NCI-H187 (cell line): Measurements from ENCODE around the gene C11orf91.

Experiments used
- DNase-seq, 2 experiments: peaks; one replicate each; lab custom pipeline; 2025; lab: John Stamatoyannopoulos, UW

C11orf91 gene

DNA sequence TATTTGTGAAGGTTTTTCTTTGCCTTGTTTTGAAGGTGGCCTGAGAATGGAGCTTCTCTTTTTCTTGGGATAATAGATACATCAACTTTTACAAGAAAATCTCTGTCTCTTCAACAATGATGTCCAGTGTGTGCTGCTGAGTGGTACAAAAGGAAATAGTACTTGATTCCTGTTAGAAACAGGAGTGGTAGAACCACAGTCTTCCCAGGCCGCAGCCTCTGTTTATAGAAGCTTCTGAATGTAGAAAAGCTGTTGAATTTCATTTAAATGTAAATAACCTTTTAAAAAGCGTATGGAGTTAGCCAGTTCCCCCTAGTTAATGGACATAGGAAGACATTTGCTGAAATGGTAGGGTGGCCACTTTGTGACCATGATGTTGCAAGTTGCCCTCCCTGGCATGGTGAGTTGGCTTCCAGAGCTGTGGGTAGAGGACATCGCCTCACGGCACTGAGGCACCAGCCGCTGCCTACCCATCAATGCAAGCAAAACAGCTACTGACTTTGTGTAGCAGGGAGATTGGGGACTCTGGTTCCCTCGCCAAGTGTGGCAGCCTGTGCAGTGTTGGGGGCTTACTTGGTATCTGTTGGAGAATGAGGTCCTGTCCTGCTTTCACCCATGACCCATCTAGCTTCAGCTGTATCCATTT is 31.6 kb downstream of the C11orf91 start:
- DNase-seq: no peak

DNA sequence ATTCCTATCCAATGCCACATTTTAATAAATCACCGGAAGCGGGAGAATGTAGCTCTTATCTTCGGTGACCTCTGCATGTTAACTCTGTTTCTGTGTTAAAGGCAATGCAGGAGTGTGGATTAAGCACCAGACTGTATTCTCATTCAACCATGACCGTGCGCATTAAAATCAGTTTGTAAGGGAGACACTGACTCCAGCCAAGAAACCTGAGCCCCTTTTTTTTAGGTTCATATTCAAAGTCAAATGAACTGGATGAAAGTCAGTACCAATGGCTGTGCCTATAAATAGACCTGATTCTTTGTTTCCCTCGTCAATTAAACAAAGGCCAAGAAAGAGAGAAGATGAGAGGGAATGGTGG is 32.2 kb downstream of the C11orf91 start:
- DNase-seq: peak; percentile 74 to 85

DNA sequence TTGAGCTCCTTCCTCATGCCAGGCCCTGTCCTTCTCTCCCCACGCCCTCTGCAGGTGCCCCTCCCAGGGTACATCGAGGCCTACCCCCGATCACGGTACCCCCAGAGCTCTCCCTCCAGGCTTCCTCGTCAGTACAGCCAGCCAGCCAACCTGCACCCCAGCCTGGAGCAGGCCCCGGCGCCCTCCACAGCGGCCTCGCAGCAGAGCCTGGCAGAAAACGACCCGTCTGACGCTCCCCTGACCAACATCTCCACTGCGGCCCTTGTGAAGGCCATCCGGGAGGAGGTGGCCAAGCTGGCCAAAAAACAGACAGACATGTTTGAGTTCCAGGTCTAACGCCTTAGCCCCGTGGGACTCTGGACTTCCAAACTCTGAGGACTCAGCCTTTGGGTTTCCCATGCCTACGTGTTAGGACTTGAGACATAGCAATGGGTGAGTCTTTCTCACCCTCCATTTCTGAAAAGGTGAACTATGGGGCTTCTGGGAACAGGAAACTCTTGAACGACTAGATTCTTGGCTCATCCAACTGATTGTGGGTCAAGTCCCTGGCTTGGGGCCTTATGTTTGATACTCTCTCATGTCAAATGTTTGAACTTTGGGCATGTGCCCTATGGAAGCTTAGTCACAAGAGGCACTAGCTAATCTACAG is 32.7 kb downstream of the C11orf91 start:
- DNase-seq: no peak

DNA sequence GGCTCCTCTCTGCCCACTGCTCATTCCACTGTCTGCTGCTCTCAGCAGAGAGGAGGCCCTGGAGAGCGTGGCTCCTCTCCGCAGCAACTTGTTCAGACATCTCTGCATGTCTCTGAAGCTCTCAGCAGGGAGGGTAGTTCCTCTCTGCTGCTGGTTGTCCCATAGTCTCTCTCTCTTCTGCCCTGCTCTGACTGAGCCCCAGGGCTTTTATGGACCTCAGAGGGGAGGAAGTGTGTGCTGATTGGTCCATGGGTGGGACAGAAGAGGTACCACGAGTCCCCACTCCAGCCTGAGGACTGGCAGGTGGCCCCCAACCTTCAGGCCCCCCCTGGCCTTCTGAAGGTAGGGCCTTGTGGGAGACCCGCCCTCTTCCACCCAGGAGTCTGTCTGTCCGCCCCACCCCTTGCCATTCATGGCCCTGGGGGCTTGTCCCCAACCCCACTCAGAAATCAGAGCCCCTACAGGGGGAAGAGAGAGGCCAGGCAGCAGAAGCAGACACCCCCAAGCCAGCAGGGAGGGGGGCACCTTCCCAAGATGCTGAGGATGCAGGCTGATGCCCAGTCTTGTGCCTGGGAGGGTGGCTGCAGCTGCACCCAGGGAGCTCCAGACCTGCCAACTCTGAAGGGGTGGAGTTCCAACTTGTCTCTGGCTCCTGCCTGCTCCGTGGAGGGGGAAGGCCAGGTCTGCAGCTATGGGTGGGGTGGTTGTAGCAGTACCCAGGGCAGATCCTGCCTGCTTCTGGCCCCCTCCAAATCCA is 35.1 kb downstream of the C11orf91 start:
- DNase-seq: no peak

DNA sequence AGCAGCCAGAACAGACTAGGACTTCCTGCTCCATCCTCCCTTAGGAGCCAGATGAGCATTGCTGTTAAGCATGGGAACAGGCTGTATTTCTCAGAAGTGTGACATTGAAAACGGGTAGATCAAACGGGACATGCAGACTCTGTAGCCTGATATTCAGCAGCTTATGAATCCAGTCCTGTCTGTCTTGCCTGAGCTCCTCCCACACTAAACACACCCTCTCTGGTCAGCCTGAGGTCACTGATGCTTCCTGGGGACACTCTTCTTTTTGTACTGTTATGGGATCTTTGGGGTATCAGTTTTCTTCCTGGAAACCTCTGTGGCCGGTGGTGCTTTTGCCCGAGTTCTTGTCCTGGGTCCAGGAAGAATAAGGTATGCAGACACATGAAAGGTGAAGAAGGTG is 35.8 kb downstream of the C11orf91 start:
- DNase-seq: no peak

DNA sequence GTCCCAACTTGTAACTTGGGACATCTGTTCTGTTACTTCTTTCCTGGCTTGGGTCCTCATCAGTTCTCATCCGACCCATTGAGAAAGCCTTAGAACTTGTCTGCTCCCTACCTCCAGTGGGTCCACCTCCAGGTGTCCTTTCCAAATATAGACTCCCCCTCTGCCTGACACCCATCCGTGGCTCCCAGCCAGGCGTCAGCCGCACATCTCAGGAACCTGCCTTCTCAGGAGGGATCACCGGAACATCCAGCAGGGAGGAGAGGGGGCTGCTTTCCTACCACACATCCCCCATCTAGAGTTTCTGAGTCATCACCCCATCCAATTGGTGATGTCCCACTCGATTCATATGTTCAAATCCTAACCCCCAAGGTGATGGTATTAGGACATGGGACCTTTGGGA is 36.5 kb downstream of the C11orf91 start:
- no peak for DNase-seq

DNA sequence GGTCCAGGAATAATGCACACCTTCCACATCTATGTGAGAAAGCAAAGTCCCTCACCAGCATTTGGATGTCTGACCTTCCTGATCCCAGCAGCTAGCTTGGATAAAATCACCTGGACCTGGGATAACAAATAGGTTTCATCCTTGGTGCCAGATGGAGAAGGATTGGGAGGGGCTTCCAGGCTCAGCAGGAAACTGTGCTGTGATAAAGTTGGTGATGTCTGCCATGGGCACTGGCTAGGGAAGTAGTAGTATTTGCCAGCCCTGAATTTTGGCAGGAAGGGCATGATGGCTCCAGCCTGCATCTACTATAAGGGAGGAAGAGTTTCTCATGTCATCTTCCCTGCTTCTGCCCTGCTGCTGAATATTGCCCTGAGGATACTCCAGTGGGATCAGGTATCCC is 37.5 kb downstream of the C11orf91 start:
- DNase-seq: no peak

DNA sequence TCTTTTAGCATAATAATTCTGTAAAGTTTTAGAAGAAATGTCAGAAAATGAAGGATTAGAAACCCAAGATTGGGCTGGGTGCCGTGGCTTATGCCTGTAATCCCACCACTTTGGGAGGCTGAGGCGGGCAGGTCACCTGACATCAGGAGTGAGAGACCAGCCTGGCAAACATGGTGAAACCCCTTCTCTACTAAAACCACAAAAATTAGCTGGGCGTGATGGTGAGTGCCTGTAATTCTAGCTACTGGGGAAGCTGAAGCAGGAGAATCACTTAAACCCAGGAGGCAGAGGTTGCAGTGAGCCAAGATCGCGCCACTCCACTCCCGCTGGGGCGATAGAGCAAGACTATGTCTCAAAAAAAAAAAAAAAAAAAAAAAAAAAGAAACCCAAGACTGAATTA is 39.1 kb downstream of the C11orf91 start:
- DNase-seq: peak in 1 of 2 experiments; percentile 41

DNA sequence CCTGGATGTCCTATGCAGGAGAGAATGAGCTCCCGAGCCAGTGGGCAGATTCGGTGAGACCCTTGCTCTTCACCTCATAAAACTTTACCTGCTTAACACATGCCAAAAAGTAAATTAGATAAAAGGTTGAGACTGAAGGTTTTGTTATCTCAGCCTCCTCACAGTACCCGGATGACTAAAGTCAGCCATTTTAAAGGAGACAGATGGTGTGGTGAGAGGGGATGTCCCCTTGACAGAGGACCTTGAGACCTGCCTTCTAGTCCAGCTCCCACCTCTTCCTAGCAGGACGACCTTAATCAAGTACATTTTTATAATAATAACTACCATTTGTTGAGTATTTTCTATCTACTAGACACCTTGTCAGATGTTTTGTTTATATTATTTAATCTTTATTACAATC is 39.7 kb downstream of the C11orf91 start:
- DNase-seq: no peak

DNA sequence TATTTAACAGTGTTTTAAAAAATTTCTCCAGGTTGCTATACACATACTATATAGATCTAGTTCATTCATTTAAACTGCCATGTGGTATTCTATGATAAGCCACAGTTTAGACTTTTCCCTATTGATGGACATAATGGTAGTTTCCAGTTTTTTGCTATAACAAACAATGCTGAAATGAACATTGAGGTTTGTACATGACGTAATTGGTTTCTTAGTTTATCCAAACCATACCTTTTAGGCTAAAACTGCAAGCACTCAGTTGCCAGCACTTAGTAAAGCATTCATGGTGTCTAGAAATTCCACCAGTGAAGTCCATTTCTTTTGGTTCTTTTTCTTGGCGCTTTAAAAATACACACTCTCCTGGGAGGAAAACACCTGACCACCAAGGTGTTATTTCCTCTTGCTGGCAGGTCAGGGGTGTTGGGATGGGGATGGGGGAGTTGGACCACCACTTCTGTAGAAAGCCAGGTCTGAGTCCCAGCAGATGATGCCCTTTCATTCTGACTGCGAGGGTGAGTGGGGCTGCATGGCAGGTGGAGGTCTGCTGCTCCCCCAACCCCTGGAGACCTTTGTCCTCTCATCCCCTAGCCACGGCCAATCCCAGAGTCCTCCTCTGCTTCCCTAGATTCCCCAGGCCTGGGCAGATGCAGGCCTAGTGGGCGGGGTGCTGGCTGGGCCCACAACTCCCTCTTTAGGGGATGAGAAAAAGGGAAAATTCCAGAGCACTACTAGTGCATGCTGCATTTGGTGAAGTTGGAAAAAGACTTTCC is 41.1 kb downstream of the C11orf91 start:
- no peak for DNase-seq

DNA sequence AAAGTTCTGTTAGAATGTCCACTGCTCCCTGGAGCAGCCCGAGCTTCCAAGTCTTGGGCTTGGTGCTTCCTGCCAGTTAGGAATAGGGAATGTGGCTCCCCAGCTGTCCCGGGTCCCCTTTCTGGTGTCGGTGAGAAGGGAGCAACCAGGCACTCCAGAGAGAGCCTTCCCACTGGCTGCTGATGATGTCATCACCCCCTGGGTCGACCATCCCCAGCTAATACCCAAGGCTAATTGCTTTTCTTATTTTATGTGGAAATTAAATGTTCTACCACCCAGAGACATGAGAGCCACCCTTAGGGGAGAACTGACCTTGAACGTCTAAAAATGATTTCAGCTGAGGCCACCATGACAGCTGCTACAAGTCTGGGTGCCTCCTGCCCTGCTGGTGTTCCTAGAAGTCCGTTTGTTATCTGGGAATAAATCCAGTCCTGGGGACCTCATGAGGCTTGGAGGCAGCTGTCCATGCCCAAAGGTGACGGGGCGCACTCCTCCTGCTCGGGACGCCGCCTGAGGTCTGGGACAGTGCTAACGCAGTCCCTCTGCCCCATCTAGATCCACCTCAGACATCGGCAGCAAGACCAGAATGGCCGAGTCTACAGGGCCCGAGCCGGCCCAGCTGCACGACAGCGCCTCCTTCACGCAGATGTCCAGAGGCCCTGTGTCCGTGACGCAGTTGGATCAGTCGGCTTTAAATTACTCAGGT is 42.3 kb downstream of the C11orf91 start:
- no peak for DNase-seq

DNA sequence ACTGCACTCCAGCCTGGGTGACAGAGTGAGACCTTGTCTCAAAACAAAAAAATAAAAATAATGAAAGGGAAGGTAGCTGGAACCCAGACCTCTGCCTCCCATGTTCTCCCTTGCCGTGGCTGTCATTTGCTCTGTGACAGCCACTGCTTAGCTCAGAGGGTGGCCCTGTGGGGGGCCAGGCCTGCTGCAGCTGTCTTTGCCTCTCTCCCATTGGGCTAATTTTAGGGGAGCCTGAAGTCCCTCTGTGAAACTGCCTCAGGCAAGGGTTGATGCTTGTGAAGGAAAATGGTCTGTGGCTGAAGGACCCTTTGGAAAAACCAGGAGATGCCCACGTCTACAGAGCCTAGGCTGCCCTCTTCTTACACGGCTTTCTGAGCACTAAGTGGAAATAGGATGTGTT is 42.9 kb downstream of the C11orf91 start:
- no peak for DNase-seq

DNA sequence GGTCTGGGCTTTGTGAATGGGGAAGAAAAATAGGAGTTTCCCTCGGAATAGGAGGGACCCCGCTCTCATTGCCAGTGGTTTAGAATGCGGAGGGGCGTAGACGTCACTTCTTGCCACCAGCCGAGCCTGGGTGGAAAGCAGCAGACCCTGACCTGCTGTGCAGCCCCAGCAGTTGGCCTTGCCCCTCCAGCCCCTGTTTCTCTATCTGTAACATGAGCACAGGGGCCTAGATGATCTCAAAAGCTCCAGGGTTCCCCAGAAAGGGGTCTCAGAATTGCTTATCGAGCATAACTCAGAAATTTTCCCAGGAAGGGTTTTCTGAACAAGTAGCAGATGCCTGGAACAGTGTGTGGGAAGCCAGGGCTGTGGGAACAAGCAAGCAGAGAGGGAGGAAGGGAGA is 43.9 kb downstream of the C11orf91 start:
- DNase-seq: no peak

DNA sequence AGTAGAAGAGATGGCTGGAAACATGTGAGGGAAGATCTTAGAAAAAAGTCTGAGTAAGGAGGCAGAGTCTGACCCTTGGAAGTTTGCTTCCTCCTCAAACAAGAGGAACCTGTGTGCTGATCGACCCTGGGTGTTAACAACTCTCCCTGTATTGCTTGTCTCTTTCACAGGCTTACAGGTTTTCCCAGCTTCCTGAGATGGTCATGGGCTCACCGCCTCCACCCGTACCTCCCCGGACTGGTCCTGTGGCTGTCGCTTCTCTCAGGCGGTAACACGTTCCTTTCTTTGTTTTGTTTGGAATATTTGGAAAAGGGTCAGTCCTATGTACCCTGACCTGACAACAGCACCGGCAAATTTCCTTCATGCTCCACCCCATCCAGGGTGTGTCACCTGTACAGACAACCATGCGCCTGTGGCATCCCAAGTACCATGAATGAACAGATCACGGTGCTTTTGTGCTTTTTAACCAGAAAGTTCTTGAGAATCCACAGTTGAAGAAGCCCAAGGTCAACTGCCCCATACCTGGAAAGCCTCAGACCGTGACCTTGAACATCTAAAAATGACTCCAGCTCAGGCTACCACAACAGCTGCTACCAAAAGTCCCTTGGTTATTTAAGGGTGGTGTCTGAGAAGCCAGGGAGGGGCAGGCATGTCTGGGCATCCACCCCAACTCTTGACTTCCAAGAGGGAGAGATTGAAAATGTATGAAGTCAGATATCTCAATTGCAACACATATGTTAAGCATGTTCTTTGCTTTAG is 44.6 kb downstream of the C11orf91 start:
- no peak for DNase-seq

DNA sequence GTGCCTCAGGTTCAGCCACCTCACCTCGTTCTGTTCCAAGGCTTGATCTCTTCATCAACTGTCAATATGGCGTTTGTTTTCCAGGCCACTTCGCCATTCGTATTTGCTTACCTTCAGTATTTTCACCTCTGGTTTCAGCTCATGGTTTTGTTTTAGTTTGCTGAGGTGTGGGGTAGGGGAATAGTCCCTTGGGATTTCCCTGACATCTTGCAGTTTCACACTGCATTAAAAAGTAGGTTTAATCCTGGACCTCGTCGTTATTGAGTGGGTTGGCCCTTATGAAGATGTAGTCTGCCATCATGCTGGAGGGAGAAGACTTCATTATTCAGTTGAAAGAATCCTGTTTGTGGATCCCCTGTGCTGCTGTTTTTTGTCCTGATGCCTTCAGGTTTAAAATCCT is 46.0 kb downstream of the C11orf91 start:
- DNase-seq: no peak

DNA sequence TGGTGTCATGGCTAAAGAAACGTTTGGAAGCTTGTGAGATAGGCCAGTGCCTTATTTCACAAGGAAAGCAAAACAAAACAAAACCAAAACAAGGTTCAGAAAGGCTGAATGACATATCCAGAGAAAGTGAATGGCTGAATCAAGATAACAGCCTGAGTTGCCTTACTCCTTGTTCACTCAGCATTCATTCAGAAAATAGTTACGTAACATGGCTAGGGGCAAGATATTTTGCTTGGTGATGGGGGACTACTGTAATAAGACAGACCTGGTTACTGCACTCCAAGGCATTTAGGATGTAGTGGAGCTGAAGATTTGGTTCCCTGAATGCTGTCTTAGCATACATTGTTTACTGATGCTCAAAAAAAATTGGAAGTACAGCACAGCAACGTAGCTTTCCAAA is 47.7 kb downstream of the C11orf91 start:
- DNase-seq: no peak

DNA sequence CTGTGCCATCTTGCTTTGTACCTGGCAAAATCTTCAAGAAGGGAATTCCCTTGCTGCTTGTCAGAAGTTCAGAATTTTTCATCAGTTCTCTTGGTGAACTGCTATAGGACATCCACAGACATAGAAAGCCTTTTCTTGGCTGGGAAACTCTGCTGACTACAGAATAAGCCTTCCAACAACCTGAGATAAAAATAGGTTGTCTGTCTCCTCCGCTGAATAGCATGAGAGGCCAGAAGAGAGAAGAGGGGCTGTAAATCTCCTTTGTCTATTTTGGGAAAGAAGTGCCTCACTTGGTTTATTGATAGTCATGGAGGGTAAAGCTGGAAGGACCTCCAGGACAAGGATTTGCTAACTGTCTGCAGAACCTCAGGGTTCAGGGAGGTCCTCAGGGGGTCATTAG is 48.2 kb downstream of the C11orf91 start:
- no peak for DNase-seq

DNA sequence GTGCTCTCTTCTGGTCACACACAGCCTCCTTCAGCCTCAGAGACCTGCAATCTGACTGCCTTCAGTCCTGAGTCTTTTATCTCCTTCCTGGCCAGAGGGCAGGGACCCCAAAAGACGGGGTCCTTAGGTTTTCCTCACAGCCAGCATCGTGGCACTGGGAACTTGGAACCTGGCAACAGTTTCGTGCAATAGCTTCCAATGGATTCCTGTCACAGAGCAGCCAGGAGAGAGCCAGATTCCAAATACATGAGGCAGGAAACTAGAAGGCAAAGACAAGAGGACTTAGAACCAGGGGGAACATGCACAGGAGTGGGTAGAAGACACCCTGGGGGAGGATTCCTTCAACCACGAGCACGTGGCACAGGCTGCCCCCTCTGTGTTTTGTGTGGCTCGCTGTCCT is 48.6 kb downstream of the C11orf91 start:
- no peak for DNase-seq

DNA sequence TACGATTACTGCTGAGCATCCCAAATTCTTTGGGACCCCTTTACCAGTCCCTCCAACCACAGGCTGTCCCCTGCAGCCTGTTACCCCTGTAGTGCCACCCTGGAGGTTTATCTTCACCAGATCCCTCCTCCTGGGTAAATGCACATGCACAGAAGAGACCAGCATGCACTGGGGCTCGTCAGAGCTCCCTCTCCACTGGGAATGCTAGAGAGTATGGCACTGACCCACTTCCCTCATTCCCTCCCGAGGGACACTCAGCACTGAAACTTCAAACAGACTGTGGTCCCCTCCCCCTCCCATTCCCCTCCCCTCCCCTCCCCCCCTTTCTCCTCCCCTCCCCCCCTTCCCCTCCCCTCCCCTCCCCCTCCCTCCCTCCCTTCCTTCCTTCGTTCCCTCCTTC is 49.1 kb downstream of the C11orf91 start:
- DNase-seq: no peak

DNA sequence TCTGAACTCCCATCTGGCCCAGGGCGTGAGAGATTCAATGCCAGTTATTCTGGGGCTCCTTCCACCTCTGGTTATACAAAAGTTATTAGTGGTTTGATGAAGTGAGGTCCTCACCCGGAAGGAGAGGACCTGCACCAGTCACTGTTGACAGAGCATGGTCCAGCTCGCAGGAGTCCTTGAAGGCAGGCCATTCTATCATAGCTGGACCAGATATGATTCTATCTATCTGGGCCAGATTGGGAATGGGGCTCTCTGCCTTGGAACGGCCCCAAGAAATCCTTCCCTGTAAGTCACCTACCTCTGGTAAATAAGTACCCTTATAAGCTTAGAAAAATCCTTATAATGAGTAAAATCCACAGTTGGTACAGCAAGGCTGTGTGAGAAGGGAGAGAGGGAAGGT is 50.7 kb downstream of the C11orf91 start:
- DNase-seq: no peak
